ENCODE measurements around the gene ARHGAP26.

GRCh38 chr5:143170977-143171376 is 400.8 kb downstream of the ARHGAP26 start:
- TF ChIP-seq RAD21 (IDR thresholded peaks at IDR 0.05) = no peak
- TF ChIP-seq CTCF (IDR thresholded peaks at IDR 0.05; ENCODE audit: low read depth, low read length, missing input control) = no peak
- no peak for TF ChIP-seq HNF4A (conservative IDR thresholded peaks at IDR 0.05)
- TF ChIP-seq TAF1 (conservative IDR thresholded peaks at IDR 0.05) = no peak
- no peak for TF ChIP-seq GABPA (IDR thresholded peaks at IDR 0.05 in 1 of 2, conservative IDR thresholded peaks at IDR 0.05 in 1 of 2)
- TF ChIP-seq REST (IDR thresholded peaks at IDR 0.05) = no peak
- TF ChIP-seq EGR1 (IDR thresholded peaks at IDR 0.05; ENCODE audit: low read depth in 2 of 2) = no peak
- TF ChIP-seq JUND (IDR thresholded peaks at IDR 0.05) = no peak
- no peak for TF ChIP-seq YY1 (IDR thresholded peaks at IDR 0.05)

Measured in liver (tissue), 3 donors.